Neural cell (in vitro differentiated cells): ENCODE data around the gene MINAR1.

ENCODE experiments used
- POLR2AphosphoS5 ChIP-seq: IDR thresholded peaks from 2 replicates; pipeline ENCODE4 v1.6.1; 2012
- RAD21 ChIP-seq: fragments of 450-650 bp; conservative IDR thresholded peaks from 2 replicates; pipeline ENCODE4 v1.6.1; 2014; ENCODE audit warnings: antibody characterized with exemption, mild to moderate bottlenecking, moderate library complexity
- TF ChIP-seq, protein P1 (sequence below): fragments of 450-650 bp; IDR thresholded peaks from 2 replicates; pipeline ENCODE4 v1.5.1; 2014; ENCODE audit warnings: antibody characterized with exemption, mild to moderate bottlenecking, moderate library complexity; ENCODE audit not compliant: poor library complexity, severe bottlenecking

DNA sequence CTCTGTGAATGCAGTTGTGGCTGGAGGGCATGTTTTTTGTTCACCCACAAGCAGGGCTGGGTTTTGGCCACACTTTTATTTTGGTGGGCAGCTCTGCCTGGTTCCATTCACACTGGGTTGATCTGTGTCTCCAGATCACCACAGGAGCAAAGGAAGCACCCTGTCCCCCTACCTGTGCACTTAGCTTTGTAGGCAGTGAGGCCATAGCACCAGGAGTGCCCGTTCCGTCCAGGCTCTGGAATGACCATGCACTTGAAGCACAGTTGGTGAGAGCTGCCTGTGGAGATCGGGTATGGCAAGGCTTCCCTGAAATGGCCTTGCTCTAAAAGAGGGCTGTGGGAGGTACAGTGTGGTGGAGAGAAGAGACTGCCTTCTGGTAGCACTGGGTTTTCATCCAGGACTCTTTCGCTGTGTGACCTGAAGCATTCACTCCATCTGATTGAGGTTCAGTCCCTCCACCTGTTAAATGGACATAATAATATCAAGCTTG is 31.7 kb downstream of the MINAR1 start:
- TF ChIP-seq POLR2AphosphoS5 (no peak), RAD21 (no peak)
- TF ChIP-seq, protein P1, sequence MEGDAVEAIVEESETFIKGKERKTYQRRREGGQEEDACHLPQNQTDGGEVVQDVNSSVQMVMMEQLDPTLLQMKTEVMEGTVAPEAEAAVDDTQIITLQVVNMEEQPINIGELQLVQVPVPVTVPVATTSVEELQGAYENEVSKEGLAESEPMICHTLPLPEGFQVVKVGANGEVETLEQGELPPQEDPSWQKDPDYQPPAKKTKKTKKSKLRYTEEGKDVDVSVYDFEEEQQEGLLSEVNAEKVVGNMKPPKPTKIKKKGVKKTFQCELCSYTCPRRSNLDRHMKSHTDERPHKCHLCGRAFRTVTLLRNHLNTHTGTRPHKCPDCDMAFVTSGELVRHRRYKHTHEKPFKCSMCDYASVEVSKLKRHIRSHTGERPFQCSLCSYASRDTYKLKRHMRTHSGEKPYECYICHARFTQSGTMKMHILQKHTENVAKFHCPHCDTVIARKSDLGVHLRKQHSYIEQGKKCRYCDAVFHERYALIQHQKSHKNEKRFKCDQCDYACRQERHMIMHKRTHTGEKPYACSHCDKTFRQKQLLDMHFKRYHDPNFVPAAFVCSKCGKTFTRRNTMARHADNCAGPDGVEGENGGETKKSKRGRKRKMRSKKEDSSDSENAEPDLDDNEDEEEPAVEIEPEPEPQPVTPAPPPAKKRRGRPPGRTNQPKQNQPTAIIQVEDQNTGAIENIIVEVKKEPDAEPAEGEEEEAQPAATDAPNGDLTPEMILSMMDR = no peak
